K562 (cell line): ENCODE measurements around the gene NFYC. TPM values are rescaled to one million over a fixed set of nuclear protein-coding genes. Genes with fewer than 3 reads are reported as not detected.

Experiments
- ARID2 ChIP-seq: fragments of 450-650 bp; IDR thresholded peaks from 2 replicates; pipeline ENCODE4 v1.6.1; 2017; ENCODE audit warnings: antibody characterized with exemption, mild to moderate bottlenecking
- FOXA3 ChIP-seq, 2 experiments: fragments of 450-650 bp in 1 of 2; sonication (generic) in 1 of 2; formaldehyde crosslinking; IDR thresholded peaks in 1 of 2; conservative IDR thresholded peaks in 1 of 2; 2 replicates each; pipeline versions ENCODE4 v1.4.0 to v1.8.0; 2020 to 2022; ENCODE audit warnings: mild to moderate bottlenecking in 2 of 2, missing genetic modification reagents in 1 of 2
- FOXJ2 ChIP-seq: fragments of 200-800 bp; sonication (Bioruptor generic); IDR thresholded peaks from 2 replicates; pipeline ENCODE4 v1.6.1; 2016; ENCODE audit warnings: missing genetic modification characterization, missing compliant biosample characterization
- GATAD2B ChIP-seq: fragments of 450-650 bp; IDR thresholded peaks from 2 replicates; pipeline ENCODE4 v1.6.1; 2017; ENCODE audit warnings: mild to moderate bottlenecking, borderline replicate concordance
- HDAC2 ChIP-seq: fragments of 450-650 bp; IDR thresholded peaks from 2 replicates; pipeline ENCODE4 v1.6.1; 2016; ENCODE audit warnings: mild to moderate bottlenecking
- HNRNPLL ChIP-seq: fragments of 200-400 bp; formaldehyde crosslinking; IDR thresholded peaks from 2 replicates; pipeline ENCODE4 v1.6.1; 2017; ENCODE audit warnings: low read length, low read depth, mild to moderate bottlenecking; ENCODE audit not compliant: poor library complexity, severe bottlenecking
- LEF1 ChIP-seq: fragments of 450-650 bp; IDR thresholded peaks from 2 replicates; pipeline ENCODE4 v1.6.1; 2016; ENCODE audit warnings: mild to moderate bottlenecking
- NFXL1 ChIP-seq: fragments of 450-650 bp; formaldehyde crosslinking; IDR thresholded peaks from 2 replicates; pipeline ENCODE4 v1.4.0; 2021; ENCODE audit warnings: mild to moderate bottlenecking
- NR2C1 ChIP-seq, 2 experiments: fragments of 450-650 bp; IDR thresholded peaks; 2 replicates each; pipeline ENCODE4 v1.6.1; 2017; ENCODE audit warnings: mild to moderate bottlenecking in 2 of 2, antibody characterized with exemption in 1 of 2, inconsistent platforms in 1 of 2, missing compliant biosample characterization in 1 of 2, missing genetic modification characterization in 1 of 2
- NUFIP1 ChIP-seq: fragments of 450-650 bp; IDR thresholded peaks from 2 replicates; pipeline ENCODE4 v1.6.1; 2018; ENCODE audit not compliant: partially characterized antibody
- SAP30 ChIP-seq: fragments of 200-600 bp; sonication (generic); IDR thresholded peaks from 2 replicates; pipeline ENCODE4 v1.6.1; 2012; ENCODE audit warnings: borderline replicate concordance, low read depth, mild to moderate bottlenecking, moderate library complexity, low read length, control low read depth, inconsistent platforms; ENCODE audit not compliant: insufficient read depth, poor library complexity, severe bottlenecking
- SMAD3 ChIP-seq: fragments of 450-650 bp; formaldehyde crosslinking; conservative IDR thresholded peaks from 2 replicates; pipeline ENCODE4 v1.4.0; 2020; ENCODE audit warnings: mild to moderate bottlenecking
- SMARCC2 ChIP-seq: fragments of 450-650 bp; IDR thresholded peaks from 2 replicates; pipeline ENCODE4 v1.6.1; 2017; ENCODE audit warnings: antibody characterized with exemption, moderate library complexity, mild to moderate bottlenecking, low read depth
- TAL1 ChIP-seq: fragments of 450-650 bp; IDR thresholded peaks from 2 replicates; pipeline ENCODE4 v1.6.1; 2016; ENCODE audit warnings: mild to moderate bottlenecking
- ZNF212 ChIP-seq: fragments of 450-650 bp; formaldehyde crosslinking; IDR thresholded peaks from 2 replicates; pipeline ENCODE4 v1.4.0; 2020; ENCODE audit warnings: mild to moderate bottlenecking
- ZNF239 ChIP-seq: fragments of 250-450 bp; sonication (Bioruptor Pico); IDR thresholded peaks from 2 replicates; pipeline ENCODE4 v1.4.0; 2020; ENCODE audit warnings: mild to moderate bottlenecking
- polyA plus RNA-seq, 8 experiments: library from polyadenylated mRNA; depleted of rRNA in 4 of 8; stranded (reverse) in 5 of 8; unstranded in 3 of 8; fragments of >200 nt; fragmentation: Nextera tagmentation in 2 of 8; fragmentation: Illumina TruSeq in 1 of 8; extraction: Ambion mirVana in 2 of 8; extraction: Trizol in 1 of 8; gene quantifications; 2 replicates each; pipeline versions ENCODE4 v1.2.1 to v1.2.3, GENCODE V29; 2011 to 2014; ENCODE audit warnings: inconsistent platforms in 1 of 8, missing spikeins in 1 of 8
- total RNA-seq, 7 experiments: library from RNA; depleted of rRNA in 6 of 7; stranded (reverse); fragments of >200 nt in 6 of 7; fragmentation: Illumina TruSeq in 2 of 7; extraction: Trizol in 2 of 7; gene quantifications; 2 replicates each; pipeline versions ENCODE4 v1.2.1 to v1.2.3, GENCODE V29; 2011 to 2021; ENCODE audit warnings: low replicate concordance in 1 of 7
- TF ChIP-seq, protein P1 (sequence below): IDR thresholded peaks from 2 replicates; pipeline ENCODE4 v1.6.1; 2016; ENCODE audit warnings: missing genetic modification characterization, missing compliant biosample characterization
- TF ChIP-seq, protein P2 (sequence below): fragments of 450-650 bp; formaldehyde crosslinking; IDR thresholded peaks from 2 replicates; pipeline ENCODE4 v1.4.0; 2020; ENCODE audit warnings: mild to moderate bottlenecking
- TF ChIP-seq, protein P3 (sequence below), 2 experiments: fragments of 450-650 bp; IDR thresholded peaks; 2 replicates each; pipeline ENCODE4 v1.6.1; 2016

NFYC gene
- total and polyA plus RNA-seq, 9 of the 15 experiments (the other 6 are each of a cell fraction or from before 2014, with no cell fraction given), result 4.8 to 59.8 (median 41.1) TPM

DNA sequence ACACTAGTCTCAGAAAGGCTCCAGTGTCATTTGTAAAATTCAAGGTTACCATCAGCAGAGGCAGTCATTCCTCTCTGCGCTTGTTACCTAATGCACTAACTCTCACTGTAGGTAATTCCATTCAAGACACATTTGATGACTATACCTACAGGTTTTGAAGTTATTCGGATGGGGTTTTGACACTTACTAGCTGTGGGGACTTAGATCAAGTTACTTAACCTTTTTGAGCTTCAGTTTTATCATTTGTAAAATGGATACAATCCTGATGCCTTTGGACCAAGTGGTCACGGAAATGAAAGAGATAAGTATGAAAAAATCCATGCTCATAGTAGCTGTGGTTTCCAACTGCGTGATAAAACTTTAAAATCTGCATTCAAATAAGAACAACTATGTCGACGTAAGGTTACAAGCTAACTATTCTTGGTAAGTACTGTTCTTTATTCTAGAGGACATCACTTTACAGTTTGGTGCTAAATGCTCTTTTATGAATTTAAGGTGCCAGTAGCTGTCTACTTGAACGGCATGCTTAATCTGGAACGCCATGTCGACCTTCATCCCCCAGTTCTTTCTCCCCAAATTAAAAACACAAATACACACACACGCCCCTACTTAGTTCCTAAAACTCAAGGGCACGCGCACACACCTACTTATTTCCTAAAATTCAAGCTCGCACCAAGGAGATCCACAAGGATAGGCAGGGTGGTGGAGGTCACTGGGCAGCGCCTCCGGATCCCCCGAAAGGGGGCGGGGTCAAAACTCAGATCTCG lies 550 bp upstream of the NFYC start (continued):
- peak; percentile 21; the same call in 1 of the 2 replicates for TF ChIP-seq SMARCC2
- 0 out of 2 replicates have a peak, but pooled peaks have one; percentile 47 for TF ChIP-seq GATAD2B
- TF ChIP-seq FOXJ2 (tag), result 0 out of 2 replicates have a peak, but pooled peaks have one; percentile 10
- TF ChIP-seq, protein P1, sequence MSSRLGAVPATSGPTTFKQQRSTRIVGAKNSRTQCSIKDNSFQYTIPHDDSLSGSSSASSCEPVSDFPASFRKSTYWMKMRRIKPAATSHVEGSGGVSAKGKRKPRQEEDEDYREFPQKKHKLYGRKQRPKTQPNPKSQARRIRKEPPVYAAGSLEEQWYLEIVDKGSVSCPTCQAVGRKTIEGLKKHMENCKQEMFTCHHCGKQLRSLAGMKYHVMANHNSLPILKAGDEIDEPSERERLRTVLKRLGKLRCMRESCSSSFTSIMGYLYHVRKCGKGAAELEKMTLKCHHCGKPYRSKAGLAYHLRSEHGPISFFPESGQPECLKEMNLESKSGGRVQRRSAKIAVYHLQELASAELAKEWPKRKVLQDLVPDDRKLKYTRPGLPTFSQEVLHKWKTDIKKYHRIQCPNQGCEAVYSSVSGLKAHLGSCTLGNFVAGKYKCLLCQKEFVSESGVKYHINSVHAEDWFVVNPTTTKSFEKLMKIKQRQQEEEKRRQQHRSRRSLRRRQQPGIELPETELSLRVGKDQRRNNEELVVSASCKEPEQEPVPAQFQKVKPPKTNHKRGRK (tag), result no peak
- TF ChIP-seq ARID2, result peak; percentile 77
- peak; percentile 21; the same call in 1 of the 2 replicates for TF ChIP-seq NR2C1 (IDR thresholded peaks at IDR 0.05)
- TF ChIP-seq NR2C1 (tag; IDR thresholded peaks at IDR 0.05), result no peak
- peak; percentile 35; the same call in 1 of the 2 replicates for TF ChIP-seq ZNF212 (CRISPR knock-in tag)
- 0 out of 2 replicates have a peak, but pooled peaks have one; percentile 0 for TF ChIP-seq TAL1
- TF ChIP-seq NFXL1 (CRISPR knock-in tag), result 0 out of 2 replicates have a peak, but pooled peaks have one; percentile 47
- TF ChIP-seq HNRNPLL, result no peak
- TF ChIP-seq NUFIP1, result no peak
- TF ChIP-seq FOXA3 (CRISPR knock-in tag; conservative IDR thresholded peaks at IDR 0.05 in 1 of 2, IDR thresholded peaks at IDR 0.05 in 1 of 2), result no peak
- TF ChIP-seq ZNF239, result 0 out of 2 replicates have a peak, but pooled peaks have one; percentile 11
- TF ChIP-seq, protein P2, sequence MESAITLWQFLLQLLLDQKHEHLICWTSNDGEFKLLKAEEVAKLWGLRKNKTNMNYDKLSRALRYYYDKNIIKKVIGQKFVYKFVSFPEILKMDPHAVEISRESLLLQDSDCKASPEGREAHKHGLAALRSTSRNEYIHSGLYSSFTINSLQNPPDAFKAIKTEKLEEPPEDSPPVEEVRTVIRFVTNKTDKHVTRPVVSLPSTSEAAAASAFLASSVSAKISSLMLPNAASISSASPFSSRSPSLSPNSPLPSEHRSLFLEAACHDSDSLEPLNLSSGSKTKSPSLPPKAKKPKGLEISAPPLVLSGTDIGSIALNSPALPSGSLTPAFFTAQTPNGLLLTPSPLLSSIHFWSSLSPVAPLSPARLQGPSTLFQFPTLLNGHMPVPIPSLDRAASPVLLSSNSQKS (CRISPR knock-in tag), result 0 out of 2 replicates have a peak, but pooled peaks have one; percentile 50
- peak; percentile 30 for TF ChIP-seq SAP30
- TF ChIP-seq, protein P3, sequence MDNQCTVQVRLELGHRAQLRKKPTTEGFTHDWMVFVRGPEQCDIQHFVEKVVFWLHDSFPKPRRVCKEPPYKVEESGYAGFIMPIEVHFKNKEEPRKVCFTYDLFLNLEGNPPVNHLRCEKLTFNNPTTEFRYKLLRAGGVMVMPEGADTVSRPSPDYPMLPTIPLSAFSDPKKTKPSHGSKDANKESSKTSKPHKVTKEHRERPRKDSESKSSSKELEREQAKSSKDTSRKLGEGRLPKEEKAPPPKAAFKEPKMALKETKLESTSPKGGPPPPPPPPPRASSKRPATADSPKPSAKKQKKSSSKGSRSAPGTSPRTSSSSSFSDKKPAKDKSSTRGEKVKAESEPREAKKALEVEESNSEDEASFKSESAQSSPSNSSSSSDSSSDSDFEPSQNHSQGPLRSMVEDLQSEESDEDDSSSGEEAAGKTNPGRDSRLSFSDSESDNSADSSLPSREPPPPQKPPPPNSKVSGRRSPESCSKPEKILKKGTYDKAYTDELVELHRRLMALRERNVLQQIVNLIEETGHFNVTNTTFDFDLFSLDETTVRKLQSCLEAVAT (IDR thresholded peaks at IDR 0.05), result peak in 1 of 2 experiments; percentile 14; a peak in 1 of 4 replicates
- TF ChIP-seq SMAD3 (CRISPR knock-in tag), result 0 out of 2 replicates have a peak, but pooled peaks have one; percentile 66
- no peak for TF ChIP-seq HDAC2
- no peak for TF ChIP-seq LEF1
